Keratinocyte (primary cell): ENCODE measurements around the gene LCT. TPM values are rescaled to one million over a fixed set of nuclear protein-coding genes. Genes with fewer than 3 reads are reported as not detected.

Source experiments
- DNase-seq: peaks from one replicate; pipeline ENCODE4 v3.0.0-alpha.2; 2011; ENCODE audit warnings: low read depth, missing footprints, low spot score
- FAIRE-seq: peaks from 2 replicates; lab custom pipeline; 2011; peaks lifted over from hg19 to GRCh38; lab: Jason Lieb, UNC
- H2AFZ ChIP-seq: 2 replicates; pipeline ENCODE4 v1.6.0; 2012; ENCODE audit warnings: low read length, control low read depth, inconsistent platforms; ENCODE audit not compliant: control insufficient read depth
- H3K27ac ChIP-seq: 2 replicates; pipeline ENCODE4 v1.5.1; 2011; ENCODE audit warnings: low read length; ENCODE audit not compliant: control insufficient read depth, insufficient read depth
- H3K27me3 ChIP-seq: 3 replicates; pipeline ENCODE4 v1.6.0; 2011; ENCODE audit warnings: low read length; ENCODE audit not compliant: control insufficient read depth, insufficient read depth; ENCODE audit errors: extremely low read depth
- H3K36me3 ChIP-seq, 2 experiments: 2 replicates in 1 of 2; 3 replicates in 1 of 2; pipeline ENCODE4 v1.5.1; 2011; ENCODE audit warnings: low read length in 2 of 2, mild to moderate bottlenecking in 1 of 2; ENCODE audit not compliant: control insufficient read depth in 2 of 2, insufficient read depth in 2 of 2; ENCODE audit errors: extremely low read depth in 1 of 2
- H3K4me1 ChIP-seq: 3 replicates; pipeline ENCODE4 v1.5.1; 2011; ENCODE audit warnings: low read length; ENCODE audit not compliant: control insufficient read depth, insufficient read depth; ENCODE audit errors: extremely low read depth
- H3K4me2 ChIP-seq: 3 replicates; pipeline ENCODE4 v1.6.0; 2011; ENCODE audit warnings: low read depth, low read length; ENCODE audit not compliant: control insufficient read depth, insufficient read depth; ENCODE audit errors: extremely low read depth
- H3K4me3 ChIP-seq, 3 experiments: fragments of 200-600 bp in 1 of 3; sonication (generic) in 1 of 3; 2 replicates in 2 of 3; 3 replicates in 1 of 3; pipeline ENCODE4 v1.5.1; 2011 to 2016; ENCODE audit warnings: low read length in 3 of 3, mild to moderate bottlenecking in 3 of 3, control low read depth in 2 of 3, inconsistent platforms in 1 of 3, low read depth in 1 of 3, mixed read lengths in 1 of 3, mixed run types in 1 of 3, moderate library complexity in 1 of 3; ENCODE audit not compliant: control insufficient read depth in 2 of 3, insufficient read depth in 2 of 3; ENCODE audit errors: extremely low read depth in 1 of 3
- H3K79me2 ChIP-seq: 2 replicates; pipeline ENCODE4 v1.6.0; 2012; ENCODE audit warnings: low read length; ENCODE audit not compliant: control insufficient read depth, insufficient read depth
- H3K9ac ChIP-seq: 3 replicates; pipeline ENCODE4 v1.6.0; 2011; ENCODE audit warnings: low read length; ENCODE audit not compliant: control insufficient read depth, insufficient read depth; ENCODE audit errors: extremely low read depth
- H3K9me1 ChIP-seq: 3 replicates; pipeline ENCODE4 v1.6.0; 2011; ENCODE audit warnings: low read length; ENCODE audit not compliant: control insufficient read depth, insufficient read depth; ENCODE audit errors: extremely low read depth
- H3K9me3 ChIP-seq: 2 replicates; pipeline ENCODE4 v1.5.1; 2012; ENCODE audit warnings: low read depth, low read length; ENCODE audit not compliant: control insufficient read depth
- H4K20me1 ChIP-seq: 3 replicates; pipeline ENCODE4 v1.6.0; 2011; ENCODE audit warnings: low read length; ENCODE audit not compliant: control insufficient read depth, insufficient read depth; ENCODE audit errors: extremely low read depth
- EZH2 ChIP-seq: IDR thresholded peaks from one replicate; pipeline ENCODE4 v1.6.1; 2012; ENCODE audit warnings: inconsistent platforms, mild to moderate bottlenecking, low read length, moderate library complexity
- dilution Hi-C: fragments of 300-500 bp; cut with MboI; formaldehyde crosslinking; loops from one replicate; pipeline ENCODE4 v1.7.0; 2020; ENCODE audit warnings: low sequenced_read_pairs; ENCODE audit not compliant: extremely low pct_ligation_motif_present
- polyA plus RNA-seq, 5 experiments: library from polyadenylated mRNA; depleted of rRNA in 3 of 5; stranded (reverse) in 3 of 5; stranded (forward) in 1 of 5; unstranded in 1 of 5; fragments of >200 nt; gene quantifications; 1 replicate in 1 of 5; 2 replicates in 3 of 5; 3 replicates in 1 of 5; pipeline versions ENCODE4 v1.2.1 to v1.2.3, GENCODE V29; 2011 to 2012; ENCODE audit warnings: missing spikeins in 2 of 5, low read depth in 1 of 5, low replicate concordance in 1 of 5
- TF ChIP-seq, protein P1 (sequence below), 3 experiments: IDR thresholded peaks in 1 of 3; conservative IDR thresholded peaks in 1 of 3; optimal IDR thresholded peaks in 1 of 3; 2 replicates in 2 of 3; 3 replicates in 1 of 3; pipeline versions ENCODE3 to v1.5.1; 2011; ENCODE audit warnings: low read length in 3 of 3, mild to moderate bottlenecking in 3 of 3, moderate library complexity in 2 of 3, control low read depth in 1 of 3, inconsistent platforms in 1 of 3; ENCODE audit not compliant: insufficient read depth in 2 of 3; ENCODE audit errors: extremely low read depth in 1 of 3

The LCT gene
- polyA plus RNA-seq, 1 donor (not counting 4 experiments of a cell fraction or from before 2014, with no cell fraction given) = 0.01 TPM

DNA sequence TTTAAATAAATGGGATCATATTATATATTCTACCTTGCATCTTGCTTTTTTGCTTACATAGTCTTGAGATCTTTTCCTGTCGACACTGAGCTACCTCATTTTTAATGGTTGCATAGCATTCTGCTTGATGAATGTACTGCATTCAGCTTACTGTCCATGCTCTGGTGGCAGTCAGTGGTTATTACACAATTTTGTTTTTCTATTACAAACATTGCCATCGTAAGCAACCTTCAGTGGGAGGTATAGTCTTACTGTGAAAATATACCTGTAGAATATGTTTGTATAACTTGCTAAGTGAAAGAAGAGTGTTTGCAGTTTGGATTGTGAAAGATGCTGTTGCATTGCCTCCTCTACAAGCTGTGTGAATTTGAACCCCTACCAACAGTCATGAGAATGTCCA lies 52.0 kb downstream of the LCT start:
- Histone ChIP-seq H3K79me2 (no peaks in the 10 kb centered on the region), H3K9me1 (no peaks in the 10 kb centered on the region), H3K9ac (no peak overlapping the region), H2AFZ (no peak overlapping the region), H3K9me3 (peaks cover 2% of the 10 kb centered on the region), H3K27ac (no peak overlapping the region), H3K27me3 (no peaks in the 10 kb centered on the region), H3K4me3 (no peak overlapping the region), H3K4me2 (no peak overlapping the region), H4K20me1 (no peaks in the 10 kb centered on the region), H3K36me3 (peaks cover 10 to 12% of the 10 kb centered on the region in 2 experiments), H3K4me1 (peaks cover 7% of the 10 kb centered on the region)
- TF ChIP-seq, protein P1, sequence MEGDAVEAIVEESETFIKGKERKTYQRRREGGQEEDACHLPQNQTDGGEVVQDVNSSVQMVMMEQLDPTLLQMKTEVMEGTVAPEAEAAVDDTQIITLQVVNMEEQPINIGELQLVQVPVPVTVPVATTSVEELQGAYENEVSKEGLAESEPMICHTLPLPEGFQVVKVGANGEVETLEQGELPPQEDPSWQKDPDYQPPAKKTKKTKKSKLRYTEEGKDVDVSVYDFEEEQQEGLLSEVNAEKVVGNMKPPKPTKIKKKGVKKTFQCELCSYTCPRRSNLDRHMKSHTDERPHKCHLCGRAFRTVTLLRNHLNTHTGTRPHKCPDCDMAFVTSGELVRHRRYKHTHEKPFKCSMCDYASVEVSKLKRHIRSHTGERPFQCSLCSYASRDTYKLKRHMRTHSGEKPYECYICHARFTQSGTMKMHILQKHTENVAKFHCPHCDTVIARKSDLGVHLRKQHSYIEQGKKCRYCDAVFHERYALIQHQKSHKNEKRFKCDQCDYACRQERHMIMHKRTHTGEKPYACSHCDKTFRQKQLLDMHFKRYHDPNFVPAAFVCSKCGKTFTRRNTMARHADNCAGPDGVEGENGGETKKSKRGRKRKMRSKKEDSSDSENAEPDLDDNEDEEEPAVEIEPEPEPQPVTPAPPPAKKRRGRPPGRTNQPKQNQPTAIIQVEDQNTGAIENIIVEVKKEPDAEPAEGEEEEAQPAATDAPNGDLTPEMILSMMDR (optimal IDR thresholded peaks at IDR 0.05 in 1 of 3, IDR thresholded peaks at IDR 0.05 in 1 of 3, conservative IDR thresholded peaks at IDR 0.05 in 1 of 3; ENCODE audit: extremely low read depth in 1 of 3, insufficient read depth in 2 of 3, low read length in 3 of 3) = peak in 1 of 3 experiments; percentile 25
- no peak for TF ChIP-seq EZH2
- DNase-seq = no peak
- FAIRE-seq = no peak
- dilution Hi-C loops = no loop called here

DNA sequence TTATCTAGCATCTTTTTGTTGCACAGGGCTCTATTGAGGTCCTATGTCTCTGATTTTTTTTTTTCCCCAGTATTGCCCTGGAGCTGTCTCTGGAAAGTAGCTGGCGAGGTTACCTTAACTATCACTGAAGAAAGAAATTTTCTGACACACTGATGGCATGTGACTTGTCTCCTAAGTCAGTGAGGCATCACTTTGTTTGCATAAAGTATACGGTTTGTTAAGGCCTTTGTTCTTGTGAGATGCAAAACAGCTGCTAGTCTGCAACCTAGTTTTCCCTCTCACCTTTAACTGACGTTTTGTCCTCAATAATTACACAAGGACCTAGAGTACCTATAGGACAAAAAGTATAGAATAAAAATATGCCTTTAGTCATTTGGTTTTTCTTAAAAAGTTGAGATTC lies 53.5 kb downstream of the LCT start:
- Histone ChIP-seq H3K36me3 (peaks cover 11 to 15% of the 10 kb centered on the region in 2 experiments), H2AFZ (no peak overlapping the region), H3K79me2 (no peaks in the 10 kb centered on the region)

More for the DNA sequence above, 53.5 kb downstream of the LCT start:
- DNase-seq (no peak), FAIRE-seq (peak; percentile 29)
- Histone ChIP-seq H3K4me1 (peaks cover 7% of the 10 kb centered on the region), H3K9ac (no peak overlapping the region), H3K27ac (no peak overlapping the region), H3K9me3 (peaks cover 2% of the 10 kb centered on the region), H3K4me2 (no peak overlapping the region), H4K20me1 (no peaks in the 10 kb centered on the region), H3K27me3 (no peaks in the 10 kb centered on the region), H3K9me1 (no peaks in the 10 kb centered on the region), H3K4me3 (no peak overlapping the region)
- TF ChIP-seq, protein P1 (optimal IDR thresholded peaks at IDR 0.05 in 1 of 3, IDR thresholded peaks at IDR 0.05 in 1 of 3, conservative IDR thresholded peaks at IDR 0.05 in 1 of 3; ENCODE audit: extremely low read depth in 1 of 3, insufficient read depth in 2 of 3, low read length in 3 of 3) = no peak
- no peak for TF ChIP-seq EZH2
- dilution Hi-C loops = no loop called here
